OCI-LY1 (cell line): ENCODE data around the gene ZMYM4.

Source experiments
- H2AFZ ChIP-seq: fragments of 200-600 bp; sonication (generic), shearing (Covaris generic); 2 replicates; pipeline ENCODE4 v1.6.0; 2014; ENCODE audit warnings: antibody characterized with exemption, mild to moderate bottlenecking, low read length
- H3F3A ChIP-seq: fragments of 200-600 bp; sonication (generic), shearing (Covaris generic); 2 replicates; pipeline ENCODE4 v1.6.0; 2014; ENCODE audit warnings: mild to moderate bottlenecking, antibody characterized with exemption, low read length, moderate library complexity; ENCODE audit not compliant: insufficient read depth
- H3K27ac ChIP-seq: fragments of 200-600 bp; sonication (generic); 2 replicates; pipeline ENCODE4 v1.5.1; 2014; ENCODE audit warnings: low read length, mixed run types, mild to moderate bottlenecking, low read depth; ENCODE audit not compliant: poor library complexity, severe bottlenecking
- H3K27me3 ChIP-seq: fragments of 200-600 bp; sonication (generic); 2 replicates; pipeline ENCODE4 v1.6.0; 2014; ENCODE audit warnings: antibody characterized with exemption, mild to moderate bottlenecking, low read length, moderate library complexity; ENCODE audit not compliant: insufficient read depth
- H3K36me3 ChIP-seq: fragments of 200-600 bp; sonication (generic); 2 replicates; pipeline ENCODE4 v1.6.1; 2014; ENCODE audit warnings: mild to moderate bottlenecking, antibody characterized with exemption, low read length, moderate library complexity, mixed read lengths; ENCODE audit not compliant: insufficient read depth
- H3K4me1 ChIP-seq: fragments of 200-600 bp; sonication (generic); 2 replicates; pipeline ENCODE4 v1.5.1; 2014; ENCODE audit warnings: mild to moderate bottlenecking, low read length, moderate library complexity; ENCODE audit not compliant: insufficient read depth, severe bottlenecking
- H3K4me2 ChIP-seq: fragments of 200-600 bp; sonication (generic), shearing (Covaris generic); 2 replicates; pipeline ENCODE4 v1.6.1; 2014; ENCODE audit warnings: low read length
- H3K4me3 ChIP-seq: fragments of 200-600 bp; sonication (generic); 2 replicates; pipeline ENCODE4 v1.5.1; 2014; ENCODE audit warnings: low read length, low read depth, mild to moderate bottlenecking, mixed read lengths; ENCODE audit not compliant: poor library complexity, severe bottlenecking
- H3K79me2 ChIP-seq: fragments of 200-600 bp; shearing (Covaris generic); 2 replicates; pipeline ENCODE4 v1.6.1; 2016; ENCODE audit warnings: mixed run types, low read length, mixed read lengths; ENCODE audit not compliant: insufficient read depth
- H3K9ac ChIP-seq: fragments of 200-600 bp; sonication (generic), shearing (Covaris generic); 2 replicates; pipeline ENCODE4 v1.6.1; 2014; ENCODE audit warnings: mild to moderate bottlenecking, low read length, mixed read lengths
- H3K9me2 ChIP-seq: fragments of 200-600 bp; sonication (generic), shearing (Covaris generic); 2 replicates; pipeline ENCODE4 v1.6.1; 2014; ENCODE audit warnings: low read depth, mild to moderate bottlenecking, low read length, mixed read lengths
- H3K9me3 ChIP-seq: fragments of 200-600 bp; shearing (Covaris generic); 2 replicates; pipeline ENCODE4 v1.6.1; 2014; ENCODE audit warnings: low read length, mixed read lengths
- H4K20me1 ChIP-seq: fragments of 200-600 bp; sonication (generic), shearing (Covaris generic); 2 replicates; pipeline ENCODE4 v1.6.0; 2016; ENCODE audit warnings: mild to moderate bottlenecking, low read length; ENCODE audit not compliant: insufficient read depth
- EZH2 ChIP-seq: fragments of 200-600 bp; sonication (generic), shearing (Covaris generic); IDR thresholded peaks from 2 replicates; pipeline ENCODE4 v1.8.0; 2017; ENCODE audit warnings: borderline replicate concordance, mixed run types, mild to moderate bottlenecking, antibody characterized with exemption, low read length, moderate library complexity, mixed read lengths
- TF ChIP-seq, protein P1 (sequence below): fragments of 200-600 bp; sonication (generic), shearing (Covaris generic); IDR thresholded peaks from 2 replicates; pipeline ENCODE4 v1.5.1; 2017; ENCODE audit warnings: mild to moderate bottlenecking, antibody characterized with exemption, low read length, moderate library complexity, mixed read lengths

ZMYM4 gene

DNA sequence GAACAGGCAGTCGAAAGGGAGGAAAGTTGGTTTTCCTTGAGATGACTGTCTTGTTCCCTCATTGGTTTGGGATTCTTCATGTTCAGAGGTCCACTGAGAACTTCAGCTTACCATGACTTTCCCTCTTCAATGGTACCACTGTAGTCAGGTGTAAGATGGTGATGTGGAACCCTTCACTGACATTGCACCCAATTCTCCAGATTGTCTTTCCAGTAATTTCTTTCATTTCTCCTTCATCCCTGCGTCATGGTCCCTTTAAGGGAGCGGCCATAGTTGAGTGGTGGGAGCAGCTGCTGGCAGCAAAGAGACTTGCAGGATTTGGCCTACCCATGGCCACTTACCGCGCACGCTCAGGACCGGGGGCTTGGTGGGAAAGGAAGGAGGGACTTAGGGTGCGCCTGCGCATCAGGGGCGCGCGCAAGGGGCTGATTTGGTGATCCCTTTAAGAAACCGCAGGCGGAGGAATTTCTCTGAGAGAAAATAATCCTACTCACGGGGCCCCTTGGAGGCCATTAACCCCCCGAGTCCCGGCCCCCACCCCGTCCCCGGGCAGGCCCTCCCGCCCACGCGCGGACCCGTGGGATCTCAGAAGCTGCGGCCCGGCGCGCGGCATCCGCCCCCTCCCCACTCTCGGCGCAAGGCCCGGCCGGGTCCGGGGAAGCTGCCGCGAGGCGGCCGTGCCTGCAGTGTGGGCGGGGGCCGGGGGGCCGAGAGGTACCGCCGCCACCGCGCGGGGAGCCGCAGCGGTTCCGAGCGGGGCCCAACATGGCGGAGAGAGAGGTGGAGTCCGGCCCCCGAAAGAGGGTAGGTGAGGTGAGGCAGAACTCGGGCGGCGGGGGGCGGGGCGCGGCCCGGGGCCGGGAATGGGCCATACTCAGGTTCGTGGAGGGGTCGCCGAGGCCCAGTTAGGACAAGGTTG lies at the start of gene ZMYM4:
Gene ZMYM4 (plus strand): TSS at position 428 of the 919 bp plus-strand sequence. CDS start 338 bp downstream, at position 766.
- H3K27me3 ChIP-seq: no peaks in the 10 kb centered on the region
- TF ChIP-seq, protein P1, sequence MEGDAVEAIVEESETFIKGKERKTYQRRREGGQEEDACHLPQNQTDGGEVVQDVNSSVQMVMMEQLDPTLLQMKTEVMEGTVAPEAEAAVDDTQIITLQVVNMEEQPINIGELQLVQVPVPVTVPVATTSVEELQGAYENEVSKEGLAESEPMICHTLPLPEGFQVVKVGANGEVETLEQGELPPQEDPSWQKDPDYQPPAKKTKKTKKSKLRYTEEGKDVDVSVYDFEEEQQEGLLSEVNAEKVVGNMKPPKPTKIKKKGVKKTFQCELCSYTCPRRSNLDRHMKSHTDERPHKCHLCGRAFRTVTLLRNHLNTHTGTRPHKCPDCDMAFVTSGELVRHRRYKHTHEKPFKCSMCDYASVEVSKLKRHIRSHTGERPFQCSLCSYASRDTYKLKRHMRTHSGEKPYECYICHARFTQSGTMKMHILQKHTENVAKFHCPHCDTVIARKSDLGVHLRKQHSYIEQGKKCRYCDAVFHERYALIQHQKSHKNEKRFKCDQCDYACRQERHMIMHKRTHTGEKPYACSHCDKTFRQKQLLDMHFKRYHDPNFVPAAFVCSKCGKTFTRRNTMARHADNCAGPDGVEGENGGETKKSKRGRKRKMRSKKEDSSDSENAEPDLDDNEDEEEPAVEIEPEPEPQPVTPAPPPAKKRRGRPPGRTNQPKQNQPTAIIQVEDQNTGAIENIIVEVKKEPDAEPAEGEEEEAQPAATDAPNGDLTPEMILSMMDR: peak; percentile 18; the same call in 1 of the 2 replicates
- TF ChIP-seq EZH2: no peak
- peak within 1 kb of the TSS; percentile 99 for H3K4me3 ChIP-seq
- no peaks in the 10 kb centered on the region for H3K9me2 ChIP-seq
- no peaks in the 10 kb centered on the region for H4K20me1 ChIP-seq
- peak within 1 kb of the TSS; percentile 100 for H3K9ac ChIP-seq
- peak within 1 kb of the TSS; percentile 97 for H2AFZ ChIP-seq
- H3F3A ChIP-seq: no peaks in the 10 kb centered on the region
- no peaks in the 10 kb centered on the region for H3K9me3 ChIP-seq
- peaks cover 24% of the 10 kb centered on the region for H3K4me1 ChIP-seq
- H3K27ac ChIP-seq: peak within 1 kb of the TSS; percentile 59
- H3K4me2 ChIP-seq: peak within 1 kb of the TSS; percentile 99
- H3K36me3 ChIP-seq: peaks cover 26% of the 10 kb centered on the region; the same call in 1 of the 2 replicates
- peaks cover 47% of the 10 kb centered on the region for H3K79me2 ChIP-seq

DNA sequence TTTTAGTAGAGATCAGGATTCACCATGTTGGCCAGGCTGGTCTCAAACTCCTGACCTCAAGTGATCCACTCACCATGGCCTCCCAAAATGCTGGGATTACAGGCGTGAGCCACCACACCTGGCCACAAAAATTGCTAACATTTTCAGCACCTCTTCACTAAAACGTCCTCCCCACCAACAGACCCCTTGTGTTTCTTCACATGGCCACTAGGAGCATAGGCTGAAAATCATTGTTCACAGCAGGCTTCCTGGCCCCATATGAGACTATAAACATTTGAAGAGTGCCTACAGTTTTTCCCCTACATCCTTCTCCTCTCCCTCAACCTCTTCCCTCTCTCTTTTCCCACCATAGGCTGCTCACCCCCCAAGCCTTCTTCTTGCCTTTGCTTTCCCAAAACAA lies 47.5 kb upstream of the ZMYM4 start:
- no peak overlapping the region for H3K9ac ChIP-seq
- no peaks in the 10 kb centered on the region for H3K36me3 ChIP-seq
- no peak overlapping the region for H3K27ac ChIP-seq
- H3F3A ChIP-seq: no peaks in the 10 kb centered on the region
- no peak overlapping the region; the same call in 1 of the 2 replicates for H2AFZ ChIP-seq
- H3K4me3 ChIP-seq: no peak overlapping the region
- no peaks in the 10 kb centered on the region for H3K79me2 ChIP-seq
- H3K9me3 ChIP-seq: no peaks in the 10 kb centered on the region
- H3K4me1 ChIP-seq: no peaks in the 10 kb centered on the region
- TF ChIP-seq EZH2: no peak
- TF ChIP-seq, protein P1: peak; percentile 58
- no peaks in the 10 kb centered on the region for H3K27me3 ChIP-seq
- H3K9me2 ChIP-seq: no peaks in the 10 kb centered on the region
- no peaks in the 10 kb centered on the region for H4K20me1 ChIP-seq
- H3K4me2 ChIP-seq: no peak overlapping the region

DNA sequence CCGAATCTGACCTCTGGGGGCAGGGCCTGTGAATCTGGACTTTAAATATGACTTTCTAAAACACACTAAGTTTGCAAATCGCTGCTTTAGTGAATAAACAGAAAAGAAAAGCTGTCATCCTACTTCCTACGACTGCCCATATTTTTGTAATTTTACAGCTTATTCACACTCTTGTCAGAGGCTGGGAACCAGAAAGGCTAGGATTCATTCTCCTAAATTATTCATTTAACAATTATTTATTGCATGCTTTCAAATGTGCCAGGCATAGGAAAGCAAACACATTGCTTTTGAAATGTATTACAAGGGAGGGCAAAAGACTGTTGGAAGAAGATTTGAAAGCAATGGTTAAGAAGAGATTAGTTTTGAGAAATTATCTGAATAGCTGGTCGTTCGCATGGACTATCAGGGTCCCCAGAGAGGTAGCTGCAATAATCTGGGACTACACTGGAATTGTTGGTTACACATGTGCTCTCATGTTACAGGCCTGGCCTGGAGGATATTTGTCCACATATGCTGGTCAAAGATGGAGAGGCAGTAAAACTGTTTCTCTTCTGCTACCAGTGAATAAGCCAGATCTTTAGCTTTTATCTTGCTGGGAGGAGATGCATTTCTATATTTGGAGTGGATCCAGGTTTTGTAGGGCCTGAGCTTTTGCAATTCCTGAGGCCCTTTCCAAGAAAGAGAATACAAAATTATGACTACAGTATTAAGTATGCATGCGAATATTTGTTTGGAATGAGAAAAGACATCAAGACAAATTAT lies 46.0 kb upstream of the ZMYM4 start:
- H3K79me2 ChIP-seq: no peaks in the 10 kb centered on the region
- H2AFZ ChIP-seq: no peak overlapping the region
- H3K9me2 ChIP-seq: no peaks in the 10 kb centered on the region
- H3K4me2 ChIP-seq: no peak overlapping the region
- H3K27ac ChIP-seq: no peak overlapping the region
- H3K4me3 ChIP-seq: no peak overlapping the region
- H3K4me1 ChIP-seq: no peaks in the 10 kb centered on the region
- H3K27me3 ChIP-seq: no peaks in the 10 kb centered on the region
- no peaks in the 10 kb centered on the region for H3K36me3 ChIP-seq
- no peaks in the 10 kb centered on the region for H3K9me3 ChIP-seq
- H3F3A ChIP-seq: no peaks in the 10 kb centered on the region
- H3K9ac ChIP-seq: no peak overlapping the region
- no peaks in the 10 kb centered on the region for H4K20me1 ChIP-seq
- TF ChIP-seq EZH2: no peak
- TF ChIP-seq, protein P1: no peak
